ENCODE data around the gene HLF. TPM values are rescaled to one million over a fixed set of nuclear protein-coding genes. Genes with fewer than 3 reads are reported as not detected.

HLF gene
- total and polyA plus RNA-seq, 2 of the 4 experiments (the other 2 are of a cell fraction): 0.18 TPM; not detected in 1

DNA sequence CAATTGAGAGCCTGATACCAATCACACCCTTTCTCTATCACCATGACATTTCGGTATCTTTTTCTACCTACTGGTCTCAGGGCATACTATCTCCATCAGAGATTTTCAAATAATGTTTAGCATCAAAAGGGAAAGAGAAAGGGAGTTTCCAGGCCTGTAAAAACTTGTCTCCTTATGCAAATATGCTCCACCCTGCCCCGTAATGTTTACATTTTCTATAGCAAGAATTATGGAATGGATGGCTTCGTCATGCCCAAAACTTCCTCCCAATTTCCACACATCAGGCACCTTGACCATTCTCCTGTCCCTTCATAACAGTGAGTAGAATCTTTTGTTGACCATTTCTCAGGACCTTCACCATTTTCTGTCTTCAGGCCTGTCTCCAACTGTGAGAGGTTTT is 30.9 kb upstream of the HLF start:
- Histone ChIP-seq H4K91ac (ENCODE audit: insufficient read depth, low read depth, low read length) (no peak overlapping the region), H3K14ac (replicated peaks; ENCODE audit: low read depth, low read length) (no peak overlapping the region), H2BK15ac (ENCODE audit: low read depth, low read length) (no peak overlapping the region), H4K20me1 (ENCODE audit: insufficient read depth, low read length) (no peaks in the 10 kb centered on the region), H2AK5ac (ENCODE audit: low read depth, low read length) (no peak overlapping the region), H3K9me3 (ENCODE audit: control insufficient read depth, insufficient read depth, low read length) (no peaks in the 10 kb centered on the region), H3K4me3 (ENCODE audit: insufficient read depth, low read depth, low read length) (no peak overlapping the region), H2BK5ac (ENCODE audit: low read depth, low read length, poor library complexity, severe bottlenecking) (no peak overlapping the region), H3K36me3 (ENCODE audit: control insufficient read depth, insufficient read depth, low read length) (no peaks in the 10 kb centered on the region), H2AFZ (replicated peaks; ENCODE audit: low read length, poor library complexity) (no peak overlapping the region), H3K79me1 (ENCODE audit: low read depth in 1 of 2, low read length in 2 of 2) (no peaks in the 10 kb centered on the region), H4K8ac (ENCODE audit: low read depth in 2 of 2, low read length in 2 of 2) (no peak overlapping the region), H2AK9ac (replicated peaks; ENCODE audit: low read depth, low read length, poor library complexity) (no peak overlapping the region), H4K5ac (ENCODE audit: low read depth, low read length) (no peak overlapping the region), H3K56ac (ENCODE audit: extremely low read depth, insufficient read depth, low read length) (no peak overlapping the region), H3K4ac (ENCODE audit: low read depth, low read length) (no peak overlapping the region), H3K27me3 (ENCODE audit: control insufficient read depth, insufficient read depth, low read length) (peaks cover 3% of the 10 kb centered on the region; the same call in 1 of the 2 replicates), H3K27ac (ENCODE audit: insufficient read depth, low read length) (no peak overlapping the region), H3K4me1 (ENCODE audit: control insufficient read depth, insufficient read depth, low read length) (no peaks in the 10 kb centered on the region), H2BK20ac (ENCODE audit: low read depth, low read length) (no peak overlapping the region), H3K4me2 (ENCODE audit: low read depth, low read length) (no peak overlapping the region), H2BK120ac (ENCODE audit: low read depth, low read length) (no peak overlapping the region), H3K23ac (ENCODE audit: low read depth, low read length) (no peak overlapping the region), H3K18ac (ENCODE audit: low read depth, low read length) (no peak overlapping the region), H3K9ac (ENCODE audit: low read depth, low read length) (no peak overlapping the region), H3K9me1 (ENCODE audit: insufficient read depth, low read length) (no peaks in the 10 kb centered on the region)
- no CpG with 5 or more reads among the region's 3 CpGs for WGBS, 2 experiments (ENCODE audit: extremely low coverage in 2 of 2, insufficient read length in 1 of 2)
- ATAC-seq (ENCODE audit: low read depth): no peak
- dilution Hi-C loops (cut with HindIII; ENCODE audit: low sequenced_read_pairs, unreplicated experiment) (no loop called here), intact Hi-C loops (cut with micrococcal nuclease) (no loop called here), in situ Hi-C loops (cut with MboI; ENCODE audit: low sequenced_read_pairs) (no loop called here)
- CTCF ChIA-PET: no interaction called here
- POLR2A ChIA-PET (ENCODE audit: unreplicated experiment): no interaction called here
- TF ChIP-seq RCOR1 (IDR thresholded peaks at IDR 0.05; ENCODE audit: insufficient replicate concordance, low read length) (no peak), POLR2A (IDR thresholded peaks at IDR 0.05; ENCODE audit: low read depth, low read length) (no peak), RFX5 (IDR thresholded peaks at IDR 0.05; ENCODE audit: low read depth, low read length) (no peak), MAFK (IDR thresholded peaks at IDR 0.05; ENCODE audit: low read depth, low read length) (no peak), CEBPB (IDR thresholded peaks at IDR 0.05; ENCODE audit: low read depth, low read length) (no peak), RAD21 (IDR thresholded peaks at IDR 0.05; ENCODE audit: low read length) (no peak), CHD1 (IDR thresholded peaks at IDR 0.05; ENCODE audit: low read depth, low read length) (no peak), NFE2L2 (IDR thresholded peaks at IDR 0.05; ENCODE audit: low read depth, low read length) (no peak), SMC3 (IDR thresholded peaks at IDR 0.05; ENCODE audit: low read depth, low read length) (no peak), BHLHE40 (IDR thresholded peaks at IDR 0.05; ENCODE audit: low read depth, low read length) (no peak), FOS (IDR thresholded peaks at IDR 0.05; ENCODE audit: low read depth, low read length) (no peak), MXI1 (IDR thresholded peaks at IDR 0.05; ENCODE audit: borderline replicate concordance, low read depth, low read length) (no peak), MAZ (IDR thresholded peaks at IDR 0.05; ENCODE audit: borderline replicate concordance, low read depth, low read length) (no peak), CTCF (conservative IDR thresholded peaks at IDR 0.05; ENCODE audit: low read depth, low read length) (no peak)
- TF ChIP-seq, protein P1, sequence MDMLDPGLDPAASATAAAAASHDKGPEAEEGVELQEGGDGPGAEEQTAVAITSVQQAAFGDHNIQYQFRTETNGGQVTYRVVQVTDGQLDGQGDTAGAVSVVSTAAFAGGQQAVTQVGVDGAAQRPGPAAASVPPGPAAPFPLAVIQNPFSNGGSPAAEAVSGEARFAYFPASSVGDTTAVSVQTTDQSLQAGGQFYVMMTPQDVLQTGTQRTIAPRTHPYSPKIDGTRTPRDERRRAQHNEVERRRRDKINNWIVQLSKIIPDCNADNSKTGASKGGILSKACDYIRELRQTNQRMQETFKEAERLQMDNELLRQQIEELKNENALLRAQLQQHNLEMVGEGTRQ (IDR thresholded peaks at IDR 0.05; ENCODE audit: low read depth, low read length): no peak
- TF ChIP-seq, protein P2, sequence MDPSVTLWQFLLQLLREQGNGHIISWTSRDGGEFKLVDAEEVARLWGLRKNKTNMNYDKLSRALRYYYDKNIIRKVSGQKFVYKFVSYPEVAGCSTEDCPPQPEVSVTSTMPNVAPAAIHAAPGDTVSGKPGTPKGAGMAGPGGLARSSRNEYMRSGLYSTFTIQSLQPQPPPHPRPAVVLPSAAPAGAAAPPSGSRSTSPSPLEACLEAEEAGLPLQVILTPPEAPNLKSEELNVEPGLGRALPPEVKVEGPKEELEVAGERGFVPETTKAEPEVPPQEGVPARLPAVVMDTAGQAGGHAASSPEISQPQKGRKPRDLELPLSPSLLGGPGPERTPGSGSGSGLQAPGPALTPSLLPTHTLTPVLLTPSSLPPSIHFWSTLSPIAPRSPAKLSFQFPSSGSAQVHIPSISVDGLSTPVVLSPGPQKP (IDR thresholded peaks at IDR 0.05; ENCODE audit: borderline replicate concordance, low read depth, low read length): no peak
- no TSS peak for BruUV-seq (replicated peaks)
- no peak for DNase-seq

Measured in IMR-90 (cell line).